B cell (primary cell): ENCODE results near the gene TCF7L2. TPM values are rescaled to one million over a fixed set of nuclear protein-coding genes. Genes with fewer than 3 reads are reported as not detected.

Experiments used
- ATAC-seq: fragments of 200-7000 bp; cut with Tn5 transposase; one replicate; pipeline ENCODE4 v1.10.0; 2021; ENCODE audit warnings: low read depth, mild to moderate bottlenecking, moderate number of reproducible peaks, moderate library complexity
- CTCF ChIA-PET: fragments of 350-600 bp; sonication (Branson Sonifier 250); formaldehyde crosslinking; loops from one replicate; lab custom pipeline; 2021; ENCODE audit warnings: antibody characterized with exemption, inconsistent platforms; lab: Charles Lee
- POLR2A ChIA-PET: fragments of 350-600 bp; sonication (Branson Sonifier 250); formaldehyde crosslinking; loops from one replicate; lab custom pipeline; 2021; ENCODE audit warnings: antibody characterized with exemption; lab: Charles Lee
- DNase-seq: peaks from one replicate; pipeline ENCODE4 v3.0.0; 2013
- H2AFZ ChIP-seq: 2 replicates; pipeline ENCODE4 v1.6.1; 2012; ENCODE audit warnings: mild to moderate bottlenecking, low read depth, low read length; ENCODE audit not compliant: insufficient read depth, poor library complexity, severe bottlenecking
- H3K27ac ChIP-seq, 2 donors: 1 replicate in 1 of 2; 2 replicates in 1 of 2; pipeline ENCODE4 v1.5.1; 2012 to 2013; ENCODE audit warnings: low read length in 2 of 2, mild to moderate bottlenecking in 2 of 2, moderate library complexity in 1 of 2
- H3K27me3 ChIP-seq, 4 experiments: fragments of 200-600 bp in 1 of 4; sonication (generic) in 1 of 4; replicated peaks in 1 of 4; 1 replicate in 2 of 4; 2 replicates in 2 of 4; pipeline versions ENCODE4 v1.6.1 to v1.7.0; 2013 to 2016; ENCODE audit warnings: low read length in 3 of 4, mild to moderate bottlenecking in 2 of 4, mixed read lengths in 1 of 4, moderate library complexity in 1 of 4; ENCODE audit not compliant: insufficient read depth in 4 of 4, control insufficient read depth in 3 of 4; ENCODE audit errors: control extremely low read depth in 1 of 4
- H3K36me3 ChIP-seq, 2 experiments: replicated peaks in 1 of 2; 1 replicate in 1 of 2; 2 replicates in 1 of 2; pipeline versions ENCODE4 v1.6.1 to v1.7.1; 2013; ENCODE audit warnings: low read length in 1 of 2; ENCODE audit not compliant: insufficient read depth in 2 of 2, control insufficient read depth in 1 of 2; ENCODE audit errors: control extremely low read depth in 1 of 2, extremely low read depth in 1 of 2
- H3K4me1 ChIP-seq, 2 donors: fragments of 200-600 bp in 1 of 2; sonication (generic) in 1 of 2; 1 replicate in 1 of 2; 2 replicates in 1 of 2; pipeline versions ENCODE4 v1.5.1 to v1.6.1; 2013 to 2017; ENCODE audit warnings: low read length in 2 of 2; ENCODE audit not compliant: control insufficient read depth in 2 of 2, insufficient read depth in 2 of 2
- H3K4me2 ChIP-seq: replicated peaks from 2 replicates; pipeline ENCODE3; 2012; ENCODE audit warnings: mild to moderate bottlenecking, low read depth, low read length; ENCODE audit not compliant: poor library complexity, severe bottlenecking
- H3K4me3 ChIP-seq, 5 experiments: fragments of 200-600 bp in 1 of 5; sonication (generic) in 1 of 5; 1 replicate in 3 of 5; 2 replicates in 2 of 5; pipeline versions ENCODE4 v1.5.1 to v1.7.0; 2011 to 2016; ENCODE audit warnings: low read length in 4 of 5, mild to moderate bottlenecking in 4 of 5, low read depth in 2 of 5, control low read depth in 1 of 5, moderate library complexity in 1 of 5; ENCODE audit not compliant: insufficient read depth in 1 of 5; ENCODE audit errors: control extremely low read depth in 1 of 5, extremely low read depth in 1 of 5
- H3K79me2 ChIP-seq: fragments of 200-600 bp; sonication (generic); one replicate; pipeline ENCODE4 v1.6.0; 2016; ENCODE audit warnings: low read length; ENCODE audit not compliant: control insufficient read depth, insufficient read depth
- H3K9ac ChIP-seq: fragments of 200-600 bp; sonication (generic); 2 replicates; pipeline ENCODE4 v1.6.1; 2017; ENCODE audit warnings: mild to moderate bottlenecking, low read length, moderate library complexity
- H3K9me3 ChIP-seq, 3 donors: one replicate each; pipeline versions ENCODE4 v1.6.1 to v1.7.1; 2013; ENCODE audit warnings: low read length in 2 of 3; ENCODE audit not compliant: control insufficient read depth in 2 of 3, insufficient read depth in 1 of 3; ENCODE audit errors: control extremely low read depth in 1 of 3
- H4K20me1 ChIP-seq: 2 replicates; pipeline ENCODE4 v1.6.0; 2012; ENCODE audit warnings: mild to moderate bottlenecking, low read length; ENCODE audit not compliant: insufficient read depth, control insufficient read depth, poor library complexity, severe bottlenecking
- H3K27ac Mint-ChIP-seq: one replicate; pipeline ENCODE4 v1.8.0; 2021; ENCODE audit warnings: mixed read lengths
- H3K27me3 Mint-ChIP-seq: one replicate; pipeline ENCODE4 v1.8.0; 2021; ENCODE audit warnings: mixed read lengths
- H3K4me1 Mint-ChIP-seq: one replicate; pipeline ENCODE4 v1.8.0; 2021; ENCODE audit warnings: mixed read lengths
- H3K4me3 Mint-ChIP-seq: one replicate; pipeline ENCODE4 v1.8.0; 2021; ENCODE audit warnings: mixed read lengths
- H3K9me3 Mint-ChIP-seq: one replicate; pipeline ENCODE4 v1.8.0; 2022; ENCODE audit warnings: mixed read lengths; ENCODE audit not compliant: insufficient read depth
- CTCF ChIP-seq: fragments of 200-600 bp; IDR thresholded peaks from one replicate; pipeline ENCODE4 v1.8.0; 2022; ENCODE audit warnings: antibody characterized with exemption, mild to moderate bottlenecking
- EZH2 ChIP-seq: IDR thresholded peaks from 2 replicates; pipeline ENCODE4 v1.6.1; 2012; ENCODE audit warnings: borderline replicate concordance, low read depth, mild to moderate bottlenecking, moderate library complexity, low read length; ENCODE audit not compliant: insufficient read depth, poor library complexity, severe bottlenecking
- WGBS: methylation state at CpG from one replicate; pipeline ENCODE4 v1.1.5; 2013; ENCODE audit warnings: missing lambda C conversion rate; ENCODE audit not compliant: insufficient coverage; 5-methylcytosine and 5-hydroxymethylcytosine counted together
- intact Hi-C: fragments of 100-400 bp; cut with micrococcal nuclease; formaldehyde crosslinking; loops from one replicate; pipeline ENCODE4 v1.10.0; 2022
- polyA plus RNA-seq: library from polyadenylated mRNA; depleted of rRNA; stranded (reverse); fragments of >200 nt; gene quantifications from 2 replicates; pipeline ENCODE4 v1.2.3, GENCODE V29; 2012
- total RNA-seq, 2 donors: library from RNA; stranded (reverse); fragments of 120-200 nt in 1 of 2; gene quantifications; 1 replicate in 1 of 2; 2 replicates in 1 of 2; pipeline versions ENCODE4 v1.2.3 to v1.2.4, GENCODE V29; 2013 to 2022

TCF7L2 gene
- total and polyA plus RNA-seq, 2 donors (not counting 1 experiment from before 2014, with no cell fraction given): 0.48 to 1.1 TPM

- ATAC-seq (no peak), DNase-seq (no peak)
- H3K79me2 ChIP-seq: no peaks in the 10 kb centered on the region
- H3K36me3 ChIP-seq: no peaks in the 10 kb centered on the region
- H3K9ac ChIP-seq: no peak overlapping the region
- no peaks in the 10 kb centered on the region for H4K20me1 ChIP-seq
- H3K4me3 Mint-ChIP-seq: no peak overlapping the region
- CTCF ChIA-PET: no interaction called here
- no peaks in the 10 kb centered on the region for H3K9me3 Mint-ChIP-seq
- no peak for TF ChIP-seq EZH2
- TF ChIP-seq CTCF: no peak
- H3K27me3 Mint-ChIP-seq: peaks cover 17% of the 10 kb centered on the region
- H2AFZ ChIP-seq: no peak overlapping the region
- no peak overlapping the region for H3K27ac Mint-ChIP-seq
- POLR2A ChIA-PET: no interaction called here
- no peaks in the 10 kb centered on the region for H3K27me3 ChIP-seq
- over 99% methylated on average over 12 of the region's 17 CpGs for WGBS
- no peaks in the 10 kb centered on the region for H3K4me1 ChIP-seq
- intact Hi-C loops: no loop called here
- peaks cover 3% of the 10 kb centered on the region for H3K4me1 Mint-ChIP-seq
- H3K9me3 ChIP-seq: no peaks in the 10 kb centered on the region
- no peak overlapping the region for H3K27ac ChIP-seq
- H3K4me2 ChIP-seq: no peak overlapping the region
- H3K4me3 ChIP-seq: no peak overlapping the region
Observed at GRCh38 chr10:113175756-113176651, 226.0 kb downstream of the TCF7L2 start.

- Histone ChIP-seq H3K4me2 (no peak overlapping the region), H3K9ac (no peak overlapping the region), H4K20me1 (no peaks in the 10 kb centered on the region), H3K79me2 (no peaks in the 10 kb centered on the region), H2AFZ (no peak overlapping the region), H3K27me3 (no peaks in the 10 kb centered on the region), H3K9me3 (no peaks in the 10 kb centered on the region), H3K27ac (no peak overlapping the region), H3K4me1 (no peaks in the 10 kb centered on the region), H3K36me3 (no peaks in the 10 kb centered on the region), H3K4me3 (no peak overlapping the region)
- intact Hi-C loops: no loop called here
- no peak overlapping the region for H3K27ac Mint-ChIP-seq
- TF ChIP-seq CTCF (no peak), EZH2 (no peak)
- DNase-seq (no peak), ATAC-seq (no peak)
- H3K9me3 Mint-ChIP-seq: no peaks in the 10 kb centered on the region
- H3K4me1 Mint-ChIP-seq: peaks cover 3% of the 10 kb centered on the region
- ChIA-PET POLR2A (no interaction called here), CTCF (no interaction called here)
- peaks cover 17% of the 10 kb centered on the region for H3K27me3 Mint-ChIP-seq
- no peak overlapping the region for H3K4me3 Mint-ChIP-seq
- 93% methylated on average over 3 of the region's 5 CpGs for WGBS
Observed at GRCh38 chr10:113176652-113177155, 226.7 kb downstream of the TCF7L2 start.
